Measurements from ENCODE around the gene ELK1. TPM values are rescaled to one million over a fixed set of nuclear protein-coding genes. Genes with fewer than 3 reads are reported as not detected.

ELK1 gene
- total RNA-seq, 4 donors from 2014 or later: 18.2 to 34.2 (median 25.6) TPM

DNA sequence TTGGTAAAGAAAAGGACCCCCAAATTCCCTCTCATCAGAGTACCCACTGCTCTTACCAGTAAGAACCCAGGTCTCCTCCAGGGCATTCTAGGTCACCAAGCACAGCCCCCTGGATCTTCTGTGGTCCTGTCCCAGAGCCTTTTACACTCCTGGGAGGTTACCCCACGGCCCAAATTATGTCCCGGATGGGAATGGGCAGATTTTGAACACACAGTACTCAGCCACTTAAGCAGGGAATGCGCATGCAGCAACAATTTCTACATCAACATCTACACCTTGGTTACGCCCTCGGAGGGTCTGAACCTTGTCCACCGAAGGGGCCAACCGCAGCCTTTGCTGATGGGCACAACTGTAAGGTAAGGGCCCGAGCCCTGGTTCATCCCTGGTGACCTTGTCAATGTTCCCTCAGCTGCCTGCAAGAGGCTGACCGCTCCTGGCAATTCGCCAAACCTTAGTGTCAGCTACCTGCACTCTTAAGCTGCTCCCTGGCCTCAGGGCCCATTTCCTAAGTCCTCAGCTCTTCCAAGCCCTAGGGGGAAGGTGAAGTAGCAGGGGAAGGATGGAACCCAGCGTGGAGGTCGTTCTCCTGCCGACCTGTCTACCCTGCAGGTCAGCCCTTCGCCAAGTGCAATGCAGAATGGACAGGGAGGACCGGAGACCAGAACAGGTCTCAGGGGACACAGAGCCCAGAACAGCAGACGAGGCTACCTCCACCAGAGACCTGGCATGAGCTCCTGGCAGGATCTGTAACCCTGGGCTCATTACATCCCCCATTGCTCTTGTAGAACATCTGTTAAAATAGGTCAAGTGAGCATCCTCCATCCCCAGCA lies 62.2 kb downstream of the ELK1 start:
- Histone ChIP-seq H3K4me1 (no peaks in the 10 kb centered on the region), H3K9me3 (no peaks in the 10 kb centered on the region), H3K36me3 (no peaks in the 10 kb centered on the region), H3K27ac (no peak overlapping the region), H3K27me3 (no peaks in the 10 kb centered on the region), H3K4me3 (no peak overlapping the region)
- intact Hi-C loops (cut with DNase I; ENCODE audit: low total_unique reads): no loop called here
- TF ChIP-seq, protein P1, sequence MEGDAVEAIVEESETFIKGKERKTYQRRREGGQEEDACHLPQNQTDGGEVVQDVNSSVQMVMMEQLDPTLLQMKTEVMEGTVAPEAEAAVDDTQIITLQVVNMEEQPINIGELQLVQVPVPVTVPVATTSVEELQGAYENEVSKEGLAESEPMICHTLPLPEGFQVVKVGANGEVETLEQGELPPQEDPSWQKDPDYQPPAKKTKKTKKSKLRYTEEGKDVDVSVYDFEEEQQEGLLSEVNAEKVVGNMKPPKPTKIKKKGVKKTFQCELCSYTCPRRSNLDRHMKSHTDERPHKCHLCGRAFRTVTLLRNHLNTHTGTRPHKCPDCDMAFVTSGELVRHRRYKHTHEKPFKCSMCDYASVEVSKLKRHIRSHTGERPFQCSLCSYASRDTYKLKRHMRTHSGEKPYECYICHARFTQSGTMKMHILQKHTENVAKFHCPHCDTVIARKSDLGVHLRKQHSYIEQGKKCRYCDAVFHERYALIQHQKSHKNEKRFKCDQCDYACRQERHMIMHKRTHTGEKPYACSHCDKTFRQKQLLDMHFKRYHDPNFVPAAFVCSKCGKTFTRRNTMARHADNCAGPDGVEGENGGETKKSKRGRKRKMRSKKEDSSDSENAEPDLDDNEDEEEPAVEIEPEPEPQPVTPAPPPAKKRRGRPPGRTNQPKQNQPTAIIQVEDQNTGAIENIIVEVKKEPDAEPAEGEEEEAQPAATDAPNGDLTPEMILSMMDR (IDR thresholded peaks at IDR 0.05): no peak
- no peak for TF ChIP-seq POLR2A (IDR thresholded peaks at IDR 0.05)
- no peak for DNase-seq

DNA sequence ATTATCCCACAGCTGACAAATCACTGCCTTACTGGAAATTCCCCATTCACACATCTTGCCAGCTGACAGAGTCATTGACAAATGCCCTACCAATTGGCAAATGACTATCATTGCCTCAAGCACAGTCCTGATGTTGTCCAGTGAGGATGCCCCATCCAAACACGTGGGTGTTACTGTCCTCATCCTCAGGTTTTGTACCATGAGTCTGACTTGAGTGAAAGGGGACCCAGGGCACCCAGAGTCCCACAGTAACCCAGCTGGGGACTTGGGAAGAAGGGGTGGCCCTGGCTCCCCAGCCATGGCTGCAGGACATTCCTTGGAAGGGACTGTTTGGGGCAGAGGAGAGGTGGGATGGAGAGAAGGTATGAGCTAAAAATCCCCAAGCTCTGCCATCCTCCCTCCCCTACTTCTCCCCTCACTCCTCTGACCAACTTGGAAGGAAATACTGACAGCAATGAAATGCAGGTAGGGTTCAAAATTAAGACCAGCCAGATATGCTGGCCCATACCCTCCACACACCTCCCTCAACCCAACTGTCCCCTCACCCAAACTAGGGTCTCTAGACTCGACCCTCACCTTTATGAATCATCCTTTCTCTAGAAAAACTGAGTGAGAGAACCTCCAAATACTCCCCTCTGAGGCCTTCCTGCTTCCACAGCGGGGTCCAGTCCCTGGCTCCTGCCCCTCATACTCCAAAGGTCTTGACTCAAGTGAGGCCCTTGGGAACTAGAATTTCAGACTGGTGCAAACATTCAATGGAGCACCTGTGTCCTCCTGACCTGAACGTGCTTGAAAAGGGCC lies 63.1 kb downstream of the ELK1 start:
- H3K27ac ChIP-seq: no peak overlapping the region
- intact Hi-C loops (cut with DNase I; ENCODE audit: low total_unique reads): no loop called here
- no peak for DNase-seq

DNA sequence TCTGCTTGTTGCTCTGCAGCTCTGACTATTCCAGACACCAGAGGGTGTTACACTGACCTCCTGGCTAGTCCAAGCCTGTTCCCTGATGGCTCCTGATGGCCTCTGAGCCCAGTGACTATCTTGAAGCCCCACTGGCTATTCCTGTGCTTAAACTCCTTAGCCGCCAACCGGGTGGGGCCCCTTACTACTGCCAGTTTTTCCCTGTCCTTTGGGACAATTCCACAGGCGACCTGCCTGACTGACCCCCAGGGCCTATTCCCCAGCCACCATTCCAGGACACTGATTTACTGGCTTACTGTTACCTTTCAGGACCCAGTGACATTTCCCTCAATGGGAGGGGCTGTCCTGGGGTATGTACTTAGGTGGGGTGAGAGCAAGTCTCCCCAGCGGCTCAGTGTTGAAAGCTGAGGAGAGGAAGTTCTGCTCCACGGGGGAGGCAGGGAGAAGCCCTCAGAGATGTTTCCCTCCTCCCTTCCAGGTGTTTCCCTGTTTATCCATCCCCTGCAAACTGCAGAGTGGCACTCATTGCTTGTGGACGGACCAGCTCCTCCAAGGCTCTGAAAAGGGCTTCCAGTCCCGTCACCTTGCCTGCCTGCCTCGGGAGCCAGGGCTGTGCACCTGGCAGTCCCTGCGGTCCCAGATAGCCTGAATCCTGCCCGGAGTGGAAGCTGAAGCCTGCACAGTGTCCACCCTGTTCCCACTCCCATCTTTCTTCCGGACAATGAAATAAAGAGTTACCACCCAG lies 64.1 kb downstream of the ELK1 start:
- intact Hi-C loops (cut with DNase I; ENCODE audit: low total_unique reads): no loop called here
- Histone ChIP-seq H3K9me3 (no peaks in the 10 kb centered on the region), H3K36me3 (no peaks in the 10 kb centered on the region), H3K4me1 (no peaks in the 10 kb centered on the region), H3K27ac (no peak overlapping the region), H3K4me3 (no peak overlapping the region), H3K27me3 (no peaks in the 10 kb centered on the region)
- DNase-seq: no peak
- no peak for TF ChIP-seq POLR2A (IDR thresholded peaks at IDR 0.05)
- TF ChIP-seq, protein P1 (IDR thresholded peaks at IDR 0.05): no peak

More for the DNA sequence above, 63.1 kb downstream of the ELK1 start:
- TF ChIP-seq, protein P1 (IDR thresholded peaks at IDR 0.05): no peak
- no peak for TF ChIP-seq POLR2A (IDR thresholded peaks at IDR 0.05)
- Histone ChIP-seq H3K4me3 (no peak overlapping the region), H3K9me3 (no peaks in the 10 kb centered on the region), H3K4me1 (no peaks in the 10 kb centered on the region), H3K36me3 (no peaks in the 10 kb centered on the region), H3K27me3 (no peaks in the 10 kb centered on the region)

Small RNA genes within 50 kb of the gene (microRNA-seq; reads per million reads assigned to microRNA genes)
- gene MIR4769 (ENCODE audit: borderline microRNAs expressed, borderline replicate concordance): not detected

Small RNA genes within 50 kb of the gene (small RNA-seq; reads per million reads assigned to genes)
- gene MIR4769: not detected

Other genes starting within 250 kb of the ELK1 start
- 10 to 100 TPM in 3 of 4 donors, 1 to 10 TPM in 1; 4.9 to 14.7 (median 11.5) TPM for gene ZNF41, start 167.3 kb downstream of the ELK1 start, total RNA-seq
- gene ARAF, start 89.4 kb downstream of the ELK1 start, total RNA-seq: 10 to 100 TPM in 3 of 4 donors, 1 to 10 TPM in 1; 5.6 to 65.6 (median 17.6) TPM
- 100 to 1,000 TPM in 2 of 4 donors, 10 to 100 TPM in 2; 17.9 to 287 (median 111) TPM for gene TIMP1, start 68.1 kb downstream of the ELK1 start, total RNA-seq
- gene SYN1, start 30.7 kb downstream of the ELK1 start, total RNA-seq: 1 to 10 TPM in 2 of 4 donors, not detected in 2; 1.2 to 1.5 TPM
- 1 to 10 TPM in 2 of 4 donors, under 1 TPM in 1, not detected in 1; 0.51 to 2.0 (median 1.7) TPM for gene CFP, start 20.6 kb downstream of the ELK1 start, total RNA-seq
- gene UXT, start 8.6 kb upstream of the ELK1 start, total RNA-seq: 100 to 1,000 TPM in 2 of 4 donors, 10 to 100 TPM in 2; 58.2 to 900 (median 216) TPM
- gene ZNF81, start 186.3 kb upstream of the ELK1 start, total RNA-seq: 10 to 100 TPM in 2 of 4 donors, 1 to 10 TPM in 2; 2.6 to 26.6 (median 9.4) TPM